GM20431 (cell line): ENCODE data around the gene SFMBT2.
"Not testable (repeated sequence)": the region's sequence is repeated elsewhere in the genome, so short reads cannot be mapped to it uniquely, and the experiment has no call there.

Source experiments
- in situ Hi-C: fragments of 300-500 bp; cut with MseI, MboI; formaldehyde crosslinking; loops from one replicate; pipeline ENCODE4 v1.15.0; 2020; ENCODE audit warnings: low sequenced_read_pairs; ENCODE audit not compliant: unreplicated experiment

SFMBT2 gene

GRCh38 chr10:7340179-7340874 is 70.5 kb downstream of the SFMBT2 start:
- in situ Hi-C loops, result no loop called here

GRCh38 chr10:7339510-7339909 is 71.3 kb downstream of the SFMBT2 start:
- in situ Hi-C loops, result no loop called here

DNA sequence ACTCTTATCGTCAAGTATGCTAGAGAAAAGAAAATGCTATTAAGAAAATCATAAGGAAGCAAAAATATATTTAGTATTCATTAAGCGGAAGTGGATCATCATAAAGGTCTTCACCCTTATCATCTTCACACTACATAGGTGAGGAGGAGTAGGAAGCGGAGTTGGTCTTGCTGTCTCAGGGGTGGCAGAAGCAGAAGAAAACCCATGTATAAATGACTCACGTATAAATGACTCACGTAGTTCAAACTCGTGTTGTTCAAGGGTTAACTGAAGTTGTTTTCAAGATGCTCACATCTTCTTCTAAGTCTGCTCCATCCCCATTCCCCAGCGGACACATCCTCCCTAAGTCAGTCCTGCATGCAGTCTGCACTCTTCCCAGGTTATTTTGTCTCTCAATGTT is 72.4 kb downstream of the SFMBT2 start:
- in situ Hi-C loops, result no loop called here

DNA sequence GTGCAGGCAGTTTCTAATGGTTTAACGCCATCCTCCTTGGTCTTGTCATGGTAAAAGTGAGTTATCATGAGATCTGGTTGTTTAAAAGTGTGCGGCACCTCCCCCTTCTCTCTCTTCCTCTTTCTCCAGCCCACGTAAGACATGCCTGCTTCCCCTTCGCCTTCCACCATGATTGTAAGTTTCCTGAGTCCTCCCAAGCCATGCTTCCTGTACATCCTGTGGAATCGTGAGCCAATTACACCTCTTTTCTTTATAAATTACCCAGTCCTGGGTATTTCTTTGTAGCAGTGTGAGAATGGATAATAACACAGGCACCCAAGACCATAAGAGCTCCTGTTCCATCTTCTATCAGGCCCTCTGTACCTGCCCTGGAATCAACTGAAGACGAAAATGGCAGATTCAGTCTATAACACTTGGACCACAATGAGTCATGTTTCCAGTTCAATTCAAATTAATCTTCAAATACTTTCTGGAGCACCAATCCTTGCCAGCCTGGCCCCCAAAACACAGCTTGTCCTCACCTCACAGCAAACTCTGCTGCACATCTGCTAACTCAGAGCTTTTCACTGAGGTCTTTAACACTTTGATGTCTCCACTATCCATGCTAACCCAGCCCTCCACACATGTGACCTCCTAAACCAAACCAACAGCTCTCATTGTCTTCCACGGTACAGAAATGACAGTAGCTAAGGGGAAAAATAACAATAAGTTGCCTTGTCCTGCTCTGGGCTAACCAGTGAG is 73.2 kb downstream of the SFMBT2 start:
- in situ Hi-C loops, result no loop called here

- in situ Hi-C loops, result no loop called here
Observed at GRCh38 chr10:7335977-7336376, 74.9 kb downstream of the SFMBT2 start.

- in situ Hi-C loops, result no loop called here
Observed at GRCh38 chr10:7334642-7334964, 76.2 kb downstream of the SFMBT2 start.

DNA sequence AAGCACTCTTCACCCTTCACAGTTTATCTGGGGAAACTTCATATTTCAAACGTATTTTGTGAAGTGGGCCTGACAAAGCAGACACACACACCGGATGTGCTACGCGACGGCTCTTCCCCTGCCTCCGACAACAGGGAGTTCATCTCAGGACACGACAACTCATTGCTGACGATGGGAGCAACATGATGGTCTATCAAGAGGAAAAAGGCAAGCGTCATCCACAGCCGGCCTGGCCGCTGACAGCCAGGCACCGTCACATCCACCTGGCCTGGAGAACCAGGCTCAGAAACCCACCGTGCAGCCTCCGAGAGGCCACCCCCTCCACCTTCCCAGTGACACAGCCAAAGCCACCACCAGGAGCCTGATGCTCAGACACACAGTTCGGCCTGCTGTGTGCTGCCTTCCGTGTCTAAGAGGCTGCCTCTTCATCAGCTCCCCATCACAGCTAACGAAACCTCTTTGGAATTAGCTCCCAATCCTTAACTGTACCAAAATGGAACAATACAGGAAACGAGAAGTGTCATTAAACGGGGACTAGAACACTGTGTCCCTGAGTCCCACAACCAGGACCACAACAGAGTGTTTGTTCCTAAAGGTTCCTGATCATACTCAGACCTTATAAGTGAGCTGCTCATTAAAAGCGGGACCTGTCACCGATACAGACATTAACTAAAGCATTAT is 76.7 kb downstream of the SFMBT2 start:
- in situ Hi-C loops, result no loop called here

DNA sequence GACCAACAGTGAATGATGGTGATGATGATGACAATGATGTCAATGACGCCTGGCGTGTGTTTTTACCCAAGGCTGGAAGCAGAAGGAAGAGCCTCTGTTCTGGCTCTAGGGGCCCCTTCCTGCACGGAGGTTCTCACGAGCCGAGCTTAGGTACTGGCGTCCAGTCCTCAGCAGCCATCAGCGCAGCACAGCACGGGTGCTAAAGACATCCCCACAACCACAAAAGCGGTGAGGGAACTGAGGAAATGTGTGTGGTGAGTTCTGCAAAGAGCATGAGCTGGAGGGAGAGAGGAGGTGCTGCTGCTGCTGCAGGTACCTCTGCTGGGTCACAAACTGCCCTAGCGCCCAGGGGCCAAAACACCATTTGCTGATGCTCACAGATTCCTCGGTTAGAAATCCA is 81.6 kb downstream of the SFMBT2 start:
- in situ Hi-C loops, result no loop called here

GRCh38 chr10:7327885-7328284 is 82.9 kb downstream of the SFMBT2 start:
- in situ Hi-C loops, result no loop called here

- in situ Hi-C loops, result no loop called here
Observed at GRCh38 chr10:7322623-7323022, 88.2 kb downstream of the SFMBT2 start.

GRCh38 chr10:7320072-7320471 is 90.8 kb downstream of the SFMBT2 start:
- in situ Hi-C loops, result no loop called here

GRCh38 chr10:7319632-7320031 is 91.2 kb downstream of the SFMBT2 start:
- in situ Hi-C loops, result no loop called here

DNA sequence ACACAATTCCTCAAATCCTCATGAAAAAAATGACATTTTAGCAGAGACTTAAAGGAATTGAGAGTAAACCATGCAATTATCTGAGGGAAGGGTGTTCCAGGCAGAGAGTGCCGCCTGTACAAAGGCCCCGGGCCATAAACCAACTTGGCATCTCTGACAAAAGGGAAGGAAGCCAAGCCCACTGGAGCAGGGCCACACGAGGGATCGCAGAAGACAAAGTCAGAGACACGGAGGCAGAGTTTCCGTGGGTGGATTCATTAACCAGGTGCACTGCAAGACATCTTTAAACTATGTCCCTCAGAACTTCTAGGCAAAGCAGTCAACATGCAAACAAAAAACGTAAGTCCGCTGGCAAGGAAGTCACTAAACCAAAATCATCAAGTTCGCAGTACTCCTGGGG is 92.0 kb downstream of the SFMBT2 start:
- in situ Hi-C loops, result no loop called here

DNA sequence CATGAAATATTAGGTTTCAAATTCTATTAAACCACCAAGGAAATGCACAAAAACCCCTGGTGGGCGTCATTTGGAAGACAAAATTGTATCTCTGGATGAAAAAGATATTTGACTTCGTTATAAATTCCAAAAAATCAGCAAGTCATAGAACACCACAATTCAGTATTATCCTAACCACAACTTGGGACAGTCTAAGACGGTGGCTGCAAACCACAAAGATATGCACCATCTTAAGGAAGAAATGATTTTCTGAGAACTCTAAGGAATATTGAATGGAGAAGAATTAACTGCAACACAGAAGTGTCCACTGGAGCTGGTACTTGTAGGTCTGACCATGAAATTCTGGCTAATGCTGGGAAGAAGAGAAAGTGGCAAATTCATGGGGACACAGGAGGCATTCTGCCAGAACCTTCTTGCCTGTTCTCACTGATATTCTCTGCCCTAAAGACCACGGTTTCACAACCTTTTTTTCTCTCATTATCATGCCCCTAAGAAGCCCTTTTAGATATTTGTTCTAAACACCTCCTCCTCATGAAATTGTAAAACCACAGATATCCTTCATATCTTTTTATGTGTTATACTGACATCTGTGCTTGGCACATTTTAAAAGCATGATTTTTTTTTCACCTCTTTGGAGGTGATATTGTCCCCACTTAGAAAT is 92.9 kb downstream of the SFMBT2 start:
- in situ Hi-C loops, result no loop called here

GRCh38 chr10:7316839-7317238 is 94.0 kb downstream of the SFMBT2 start:
- in situ Hi-C loops, result no loop called here

GRCh38 chr10:7315906-7316305 is 94.9 kb downstream of the SFMBT2 start:
- in situ Hi-C loops, result no loop called here

DNA sequence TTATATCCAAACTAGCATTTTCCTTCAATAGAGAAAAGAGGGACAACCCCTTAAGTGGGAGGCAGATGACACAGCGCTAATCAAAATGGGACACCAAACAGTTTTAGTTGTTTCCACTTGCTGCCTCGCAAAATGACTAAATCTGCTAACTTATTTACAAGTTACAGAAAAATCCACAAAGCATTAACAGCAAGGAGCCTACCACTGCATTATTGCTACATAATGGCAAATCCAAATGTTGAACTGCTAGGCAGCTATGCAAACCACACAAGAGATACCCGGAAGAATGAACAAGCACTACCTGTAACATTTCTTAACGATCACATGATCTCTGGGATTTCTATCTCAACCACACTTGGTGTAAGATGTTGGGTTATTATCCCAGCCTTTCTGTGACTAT is 96.7 kb downstream of the SFMBT2 start:
- in situ Hi-C loops, result no loop called here

- in situ Hi-C loops, result no loop called here
Observed at GRCh38 chr10:7312488-7312857, 98.4 kb downstream of the SFMBT2 start.

- in situ Hi-C loops, result not testable (repeated sequence)
Observed at GRCh38 chr10:7311850-7312487, 98.9 kb downstream of the SFMBT2 start.

DNA sequence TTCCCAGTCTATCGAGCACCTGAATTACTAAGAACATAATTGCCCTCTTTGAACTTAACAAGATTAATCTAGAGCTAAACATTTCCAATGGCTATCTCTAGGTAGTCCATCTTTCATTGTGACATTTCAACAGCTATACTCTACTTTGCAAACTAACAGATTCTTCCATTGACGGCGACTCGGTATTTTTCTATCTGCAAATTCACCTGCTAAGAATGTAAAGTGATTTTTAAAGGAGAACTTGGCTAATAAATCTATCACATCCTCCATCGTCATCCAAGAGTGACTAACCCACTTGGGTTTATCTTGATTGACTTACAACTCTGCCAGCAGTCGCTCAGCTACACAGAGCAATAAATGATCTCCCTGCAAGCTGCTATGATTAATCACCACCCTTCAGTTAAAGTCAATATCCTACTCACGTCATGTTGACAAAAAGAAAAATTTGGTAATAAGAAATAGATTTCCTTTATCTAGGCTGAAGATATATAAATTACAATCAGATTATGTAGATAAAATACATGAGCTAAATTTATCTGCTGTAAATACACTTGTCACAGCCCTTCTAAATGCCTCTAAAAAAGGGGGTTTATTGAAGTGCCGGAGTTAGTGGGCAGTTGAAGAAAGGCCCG is 99.5 kb downstream of the SFMBT2 start:
- in situ Hi-C loops, result no loop called here
